ENCODE results near the gene CHST3. TPM values are rescaled to one million over a fixed set of nuclear protein-coding genes. Genes with fewer than 3 reads are reported as not detected.
A peak's percentile ranks its signal among the peaks of the same experiment; 100 is the strongest.

Gene CHST3
- total RNA-seq, 1 experiment from 2014 or later, result 44.6 TPM

DNA sequence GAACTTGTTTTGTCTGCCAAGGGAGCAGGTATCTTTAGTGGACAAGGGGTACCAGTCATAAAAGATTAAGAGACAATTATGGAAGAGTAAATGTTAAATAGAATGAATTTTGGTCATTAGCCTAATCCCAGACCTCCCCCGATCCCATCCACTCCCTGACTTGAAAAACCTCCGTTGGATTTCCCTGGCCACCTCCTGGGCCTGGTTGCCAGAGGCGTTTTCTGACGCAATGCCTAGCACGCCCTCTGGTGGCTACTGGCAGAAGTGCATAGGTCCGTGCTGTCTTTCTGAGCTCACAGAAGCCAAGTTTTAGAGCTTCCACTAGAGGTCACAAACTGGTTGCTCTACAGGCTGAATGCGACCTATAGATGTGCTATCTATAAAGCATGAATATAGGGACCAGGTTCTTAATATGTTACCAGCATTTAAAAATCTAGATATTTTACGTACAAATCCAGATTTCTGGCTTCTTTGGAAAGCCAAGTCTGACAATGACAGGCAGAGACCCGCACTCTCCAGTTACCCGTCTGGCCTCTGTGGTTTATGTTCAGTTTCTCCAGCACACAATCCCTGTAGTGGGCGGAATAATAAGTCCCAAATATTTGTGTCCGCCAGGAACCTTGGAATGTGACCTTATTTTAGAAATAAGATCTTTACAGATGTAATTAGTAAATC is 84.4 kb downstream of the CHST3 start:
- BruUV-seq (replicated peaks), result no TSS peak
- peak; percentile 96 for DNase-seq (ENCODE audit: low read depth, low spot score)
- Histone ChIP-seq H3K36me3 (ENCODE audit: control insufficient read depth, insufficient read depth, low read length) (no peaks in the 10 kb centered on the region), H3K9me3 (ENCODE audit: control insufficient read depth, insufficient read depth, low read depth, low read length) (peaks cover 5% of the 10 kb centered on the region; the same call in 1 of the 2 replicates), H3K4me3 (ENCODE audit: low read depth in 2 of 2, low read length in 2 of 2) (no peak overlapping the region), H3K27me3 (ENCODE audit: control insufficient read depth, insufficient read depth, low read length) (no peaks in the 10 kb centered on the region), H3K4me1 (ENCODE audit: control insufficient read depth, insufficient read depth, low read length) (peaks cover 11% of the 10 kb centered on the region), H3K27ac (ENCODE audit: low read length) (peak overlapping the region; percentile 73)
- ChIA-PET CTCF (interaction anchor here (0.5 to 1.6 kb wide), 36 partner anchors 8 to 675 kb away, joined by 3 to 17 read pairs (median 4); no protein-coding TSS in a partner anchor), POLR2A (interaction anchor here (0.7 to 0.8 kb wide), 2 partner anchors 45 to 157 kb away, joined by 4 to 12 read pairs; no protein-coding TSS in a partner anchor)
- in situ Hi-C loops (cut with HindIII; ENCODE audit: low pct_unique_long_range_greater_than_20kb, low sequenced_read_pairs), result no loop called here
- intact Hi-C loops (cut with micrococcal nuclease; ENCODE audit: unreplicated experiment), result loop anchor here (2.0 to 5.0 kb wide), 3 partner anchors 71 to 174 kb away; no protein-coding TSS in a partner anchor
- peak; percentile 91 for ATAC-seq
- no peak for TF ChIP-seq TCF7L2 (IDR thresholded peaks at IDR 0.05; ENCODE audit: low read depth, low read length)
- no peak for TF ChIP-seq SIN3A (IDR thresholded peaks at IDR 0.05; ENCODE audit: borderline replicate concordance, insufficient read depth, low read depth, low read length)
- TF ChIP-seq POLR2AphosphoS5 (IDR thresholded peaks at IDR 0.05; ENCODE audit: low read depth, low read length), result peak; percentile 63; the same call in 1 of the 2 replicates
- TF ChIP-seq, protein P1, sequence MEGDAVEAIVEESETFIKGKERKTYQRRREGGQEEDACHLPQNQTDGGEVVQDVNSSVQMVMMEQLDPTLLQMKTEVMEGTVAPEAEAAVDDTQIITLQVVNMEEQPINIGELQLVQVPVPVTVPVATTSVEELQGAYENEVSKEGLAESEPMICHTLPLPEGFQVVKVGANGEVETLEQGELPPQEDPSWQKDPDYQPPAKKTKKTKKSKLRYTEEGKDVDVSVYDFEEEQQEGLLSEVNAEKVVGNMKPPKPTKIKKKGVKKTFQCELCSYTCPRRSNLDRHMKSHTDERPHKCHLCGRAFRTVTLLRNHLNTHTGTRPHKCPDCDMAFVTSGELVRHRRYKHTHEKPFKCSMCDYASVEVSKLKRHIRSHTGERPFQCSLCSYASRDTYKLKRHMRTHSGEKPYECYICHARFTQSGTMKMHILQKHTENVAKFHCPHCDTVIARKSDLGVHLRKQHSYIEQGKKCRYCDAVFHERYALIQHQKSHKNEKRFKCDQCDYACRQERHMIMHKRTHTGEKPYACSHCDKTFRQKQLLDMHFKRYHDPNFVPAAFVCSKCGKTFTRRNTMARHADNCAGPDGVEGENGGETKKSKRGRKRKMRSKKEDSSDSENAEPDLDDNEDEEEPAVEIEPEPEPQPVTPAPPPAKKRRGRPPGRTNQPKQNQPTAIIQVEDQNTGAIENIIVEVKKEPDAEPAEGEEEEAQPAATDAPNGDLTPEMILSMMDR (IDR thresholded peaks at IDR 0.05), result peak; percentile 100

DNA sequence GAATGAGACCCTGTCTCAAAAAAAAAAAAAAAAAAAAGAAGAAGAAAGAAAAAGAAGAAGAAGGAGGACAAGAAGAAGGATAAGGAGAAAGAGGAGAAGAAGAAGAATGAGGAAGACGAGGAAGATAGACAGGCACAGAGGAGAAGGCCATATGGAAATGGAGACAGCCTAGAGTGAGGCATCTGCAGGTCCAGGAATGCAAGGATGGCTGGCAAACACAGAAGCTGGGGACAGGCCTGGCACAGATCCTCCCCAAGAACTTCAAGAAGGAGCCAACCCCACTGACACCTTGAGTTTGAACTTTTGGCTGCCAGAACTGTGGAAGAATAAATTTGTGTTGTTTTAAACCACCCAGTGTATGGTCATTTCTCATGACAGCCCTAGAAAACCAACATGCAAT is 85.3 kb downstream of the CHST3 start:
- Histone ChIP-seq H3K9me3 (ENCODE audit: control insufficient read depth, insufficient read depth, low read depth, low read length) (peaks cover 5% of the 10 kb centered on the region; the same call in 1 of the 2 replicates), H3K4me3 (ENCODE audit: low read depth in 2 of 2, low read length in 2 of 2) (no peak overlapping the region), H3K27ac (ENCODE audit: low read length) (peak overlapping the region; percentile 73), H3K27me3 (ENCODE audit: control insufficient read depth, insufficient read depth, low read length) (no peaks in the 10 kb centered on the region), H3K4me1 (ENCODE audit: control insufficient read depth, insufficient read depth, low read length) (peaks cover 13% of the 10 kb centered on the region), H3K36me3 (ENCODE audit: control insufficient read depth, insufficient read depth, low read length) (no peaks in the 10 kb centered on the region)
- no peak for DNase-seq (ENCODE audit: low read depth, low spot score)
- ATAC-seq, result no peak
- intact Hi-C loops (cut with micrococcal nuclease; ENCODE audit: unreplicated experiment) (loop anchor here (2.0 to 5.0 kb wide), 3 partner anchors 72 to 173 kb away; no protein-coding TSS in a partner anchor), in situ Hi-C loops (cut with HindIII; ENCODE audit: low pct_unique_long_range_greater_than_20kb, low sequenced_read_pairs) (no loop called here)
- ChIA-PET POLR2A (interaction anchor here (0.8 kb wide), 1 partner anchor 44 kb away, joined by 12 read pairs; no protein-coding TSS in a partner anchor), CTCF (interaction anchor here (0.6 to 1.6 kb wide), 8 partner anchors 7 to 390 kb away, joined by 3 to 17 read pairs (median 6); no protein-coding TSS in a partner anchor)
- TF ChIP-seq SIN3A (IDR thresholded peaks at IDR 0.05; ENCODE audit: borderline replicate concordance, insufficient read depth, low read depth, low read length), result no peak
- TF ChIP-seq, protein P1 (IDR thresholded peaks at IDR 0.05), result no peak
- no peak for TF ChIP-seq POLR2AphosphoS5 (IDR thresholded peaks at IDR 0.05; ENCODE audit: low read depth, low read length)
- TF ChIP-seq, protein P2, sequence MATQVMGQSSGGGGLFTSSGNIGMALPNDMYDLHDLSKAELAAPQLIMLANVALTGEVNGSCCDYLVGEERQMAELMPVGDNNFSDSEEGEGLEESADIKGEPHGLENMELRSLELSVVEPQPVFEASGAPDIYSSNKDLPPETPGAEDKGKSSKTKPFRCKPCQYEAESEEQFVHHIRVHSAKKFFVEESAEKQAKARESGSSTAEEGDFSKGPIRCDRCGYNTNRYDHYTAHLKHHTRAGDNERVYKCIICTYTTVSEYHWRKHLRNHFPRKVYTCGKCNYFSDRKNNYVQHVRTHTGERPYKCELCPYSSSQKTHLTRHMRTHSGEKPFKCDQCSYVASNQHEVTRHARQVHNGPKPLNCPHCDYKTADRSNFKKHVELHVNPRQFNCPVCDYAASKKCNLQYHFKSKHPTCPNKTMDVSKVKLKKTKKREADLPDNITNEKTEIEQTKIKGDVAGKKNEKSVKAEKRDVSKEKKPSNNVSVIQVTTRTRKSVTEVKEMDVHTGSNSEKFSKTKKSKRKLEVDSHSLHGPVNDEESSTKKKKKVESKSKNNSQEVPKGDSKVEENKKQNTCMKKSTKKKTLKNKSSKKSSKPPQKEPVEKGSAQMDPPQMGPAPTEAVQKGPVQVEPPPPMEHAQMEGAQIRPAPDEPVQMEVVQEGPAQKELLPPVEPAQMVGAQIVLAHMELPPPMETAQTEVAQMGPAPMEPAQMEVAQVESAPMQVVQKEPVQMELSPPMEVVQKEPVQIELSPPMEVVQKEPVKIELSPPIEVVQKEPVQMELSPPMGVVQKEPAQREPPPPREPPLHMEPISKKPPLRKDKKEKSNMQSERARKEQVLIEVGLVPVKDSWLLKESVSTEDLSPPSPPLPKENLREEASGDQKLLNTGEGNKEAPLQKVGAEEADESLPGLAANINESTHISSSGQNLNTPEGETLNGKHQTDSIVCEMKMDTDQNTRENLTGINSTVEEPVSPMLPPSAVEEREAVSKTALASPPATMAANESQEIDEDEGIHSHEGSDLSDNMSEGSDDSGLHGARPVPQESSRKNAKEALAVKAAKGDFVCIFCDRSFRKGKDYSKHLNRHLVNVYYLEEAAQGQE (IDR thresholded peaks at IDR 0.05; ENCODE audit: insufficient read depth in 1 of 2, low read depth in 2 of 2, low read length in 1 of 2), result no peak
- no peak for TF ChIP-seq TCF7L2 (IDR thresholded peaks at IDR 0.05; ENCODE audit: low read depth, low read length)
- BruUV-seq (replicated peaks), result no TSS peak

Data from Panc1 (cell line).